Inflammatory macrophage (primary cell): ENCODE results near the gene PKD1L1.
"Not testable (repeated sequence)": the region's sequence is repeated elsewhere in the genome, so short reads cannot be mapped to it uniquely, and the experiment has no call there.

Experiments used
- DNase-seq, 2 donors: peaks; one replicate each; pipeline ENCODE4 v3.0.0-alpha.2; 2020 to 2022

PKD1L1 gene

DNA sequence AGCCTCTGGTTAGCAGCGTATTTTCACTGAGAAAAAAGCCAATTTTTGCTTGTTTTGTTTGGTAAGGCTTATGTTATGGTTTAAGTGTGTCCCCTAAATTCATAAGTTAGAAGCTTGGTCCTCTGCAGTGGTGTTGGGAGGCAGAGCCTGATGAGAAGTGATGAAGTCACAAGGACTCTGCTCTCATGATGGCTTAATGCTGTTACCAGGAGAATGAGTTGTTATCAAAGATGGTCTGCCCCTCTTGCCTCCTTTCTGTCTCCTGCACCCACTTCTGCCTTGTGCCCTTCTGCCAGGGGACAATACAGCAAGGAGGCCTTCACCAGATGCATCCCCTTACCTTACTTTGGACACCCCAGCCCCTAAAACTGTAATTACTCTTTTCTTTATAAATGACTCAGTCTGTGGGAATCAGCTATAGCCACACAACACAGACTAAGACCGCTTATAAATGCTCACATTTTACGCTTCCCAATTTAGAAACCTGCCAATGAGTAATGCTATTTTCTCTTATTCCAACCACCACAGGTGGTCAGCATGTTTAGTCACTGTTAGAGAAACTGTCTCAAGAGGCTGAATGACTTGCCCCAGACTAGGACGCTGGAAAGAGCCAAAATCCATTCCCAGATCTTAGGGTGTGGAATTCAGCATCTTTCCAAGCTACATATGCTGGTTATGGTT lies 6.1 kb upstream of the PKD1L1 start:
- no peak for DNase-seq

DNA sequence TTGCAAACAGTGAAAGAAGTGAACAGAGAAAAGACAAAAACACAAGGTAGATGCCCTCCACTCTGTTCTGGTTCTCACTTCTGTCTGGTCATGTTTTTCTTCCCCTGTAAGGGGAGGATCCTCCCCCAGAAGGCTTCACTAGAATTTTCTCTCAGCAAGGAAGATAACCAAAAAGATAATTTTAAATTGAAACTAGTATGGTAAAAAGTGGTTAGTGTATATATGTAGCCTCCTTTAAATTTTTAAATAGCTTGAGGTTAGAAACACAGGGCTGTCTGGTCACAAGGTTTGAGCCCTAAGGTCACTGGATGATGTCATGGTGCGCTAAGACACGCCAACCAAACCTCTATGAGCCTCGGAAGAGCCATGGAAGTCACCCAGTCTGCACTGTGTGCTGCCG lies 5.6 kb upstream of the PKD1L1 start:
- no peak for DNase-seq

DNA sequence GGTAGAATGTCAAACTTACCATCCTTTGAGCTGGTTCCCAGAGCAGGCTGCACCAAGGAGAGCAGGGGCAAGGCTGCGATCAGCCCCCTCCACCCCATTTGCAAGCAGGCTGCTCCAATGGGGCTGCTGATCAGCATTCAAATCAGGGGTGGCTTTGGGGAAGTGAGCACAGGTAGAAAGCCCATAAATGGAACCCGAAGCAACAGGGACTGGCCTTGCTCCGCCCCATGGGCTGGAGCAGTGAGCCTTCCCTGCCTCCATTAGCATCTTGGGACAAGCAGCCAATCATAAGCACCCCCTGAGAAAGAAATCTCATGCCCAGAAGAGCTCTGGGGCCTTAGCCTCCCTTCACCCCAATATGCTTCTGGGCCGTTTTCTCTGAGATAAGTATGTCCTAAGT lies 4.0 kb upstream of the PKD1L1 start:
- no peak for DNase-seq

DNA sequence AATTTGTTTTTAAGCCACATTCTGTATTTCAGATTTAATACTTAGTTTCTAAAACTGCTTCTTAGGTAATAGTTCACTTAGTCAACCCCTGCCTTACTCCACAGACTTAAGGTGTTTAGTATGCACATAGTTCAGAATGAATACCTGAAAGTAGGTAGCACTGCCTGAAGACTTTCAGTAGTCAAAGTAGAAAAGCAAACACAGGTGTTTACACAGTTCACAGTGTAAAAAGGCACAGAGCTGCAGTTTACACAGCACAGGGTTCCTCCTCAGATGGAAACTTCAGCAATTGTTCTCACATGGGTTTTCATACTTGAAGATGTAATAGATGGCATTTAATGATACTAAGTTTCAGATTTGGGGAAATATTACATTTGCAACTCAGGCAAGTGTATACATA lies 3.1 kb upstream of the PKD1L1 start:
- DNase-seq, result no peak

- DNase-seq, result no peak
Observed at GRCh38 chr7:47950714-47951113, 2.4 kb upstream of the PKD1L1 start.

GRCh38 chr7:47949703-47950102 lies 1.4 kb upstream of the PKD1L1 start:
- no peak for DNase-seq

DNA sequence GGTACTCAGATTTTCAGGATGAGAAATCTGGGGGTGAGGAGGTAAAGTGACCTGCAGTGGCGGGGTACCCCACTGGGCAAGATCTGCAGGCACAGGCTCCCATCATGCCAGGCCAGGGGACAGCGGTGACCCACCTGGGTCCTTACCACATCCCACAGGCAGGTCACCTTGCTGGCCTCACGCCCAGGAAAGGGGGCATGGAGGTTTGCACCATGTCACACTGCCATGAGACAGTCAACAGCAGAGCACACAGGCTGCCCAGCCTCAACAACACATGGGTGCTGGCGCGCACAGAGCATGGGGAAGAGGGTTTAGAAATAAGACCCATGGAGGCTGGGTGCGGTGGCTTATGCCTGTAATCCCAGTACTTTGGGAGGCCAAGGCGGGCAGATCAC lies 914 bp downstream of the PKD1L1 start:
- DNase-seq, result no peak

GRCh38 chr7:47946581-47947354 lies 1.5 kb downstream of the PKD1L1 start:
- no peak for DNase-seq

GRCh38 chr7:47945261-47946015 lies 2.8 kb downstream of the PKD1L1 start:
- peak; percentile 79 to 82 for DNase-seq

DNA sequence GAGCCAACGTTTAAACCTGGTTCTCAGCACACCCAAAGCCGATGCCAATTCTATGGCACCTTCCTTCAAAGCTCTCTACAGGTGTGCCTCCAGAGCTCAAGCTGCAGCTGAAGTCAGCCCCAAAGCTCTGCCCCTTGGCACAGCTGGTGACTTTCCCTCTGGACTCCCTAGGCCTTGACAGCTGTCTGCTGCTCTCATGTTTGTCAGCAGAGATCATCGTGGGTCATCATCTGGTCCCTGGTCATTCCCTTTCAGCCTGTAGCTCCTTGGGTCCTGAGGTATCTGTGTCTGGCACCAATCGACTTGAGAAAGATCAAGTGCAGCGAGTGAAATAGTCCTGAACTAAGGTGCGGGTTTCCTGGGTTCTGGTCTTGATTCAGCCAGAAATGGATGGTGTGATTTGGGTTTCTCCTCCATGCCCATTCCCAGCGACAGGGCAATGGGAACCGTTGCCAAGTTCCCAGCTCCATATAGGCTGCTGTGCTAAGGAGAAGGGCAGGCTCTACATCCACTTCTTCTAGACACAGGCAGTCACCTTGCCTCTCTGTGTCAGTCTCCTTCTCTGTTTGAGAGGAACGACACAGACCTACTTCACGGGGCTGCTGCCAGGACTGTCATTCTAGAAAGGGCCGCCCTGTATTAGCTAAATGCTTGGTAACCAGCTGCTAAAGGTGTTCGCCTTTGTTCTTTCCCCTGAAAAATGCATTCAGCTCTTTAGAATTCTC lies 3.6 kb downstream of the PKD1L1 start:
- DNase-seq, result no peak

DNA sequence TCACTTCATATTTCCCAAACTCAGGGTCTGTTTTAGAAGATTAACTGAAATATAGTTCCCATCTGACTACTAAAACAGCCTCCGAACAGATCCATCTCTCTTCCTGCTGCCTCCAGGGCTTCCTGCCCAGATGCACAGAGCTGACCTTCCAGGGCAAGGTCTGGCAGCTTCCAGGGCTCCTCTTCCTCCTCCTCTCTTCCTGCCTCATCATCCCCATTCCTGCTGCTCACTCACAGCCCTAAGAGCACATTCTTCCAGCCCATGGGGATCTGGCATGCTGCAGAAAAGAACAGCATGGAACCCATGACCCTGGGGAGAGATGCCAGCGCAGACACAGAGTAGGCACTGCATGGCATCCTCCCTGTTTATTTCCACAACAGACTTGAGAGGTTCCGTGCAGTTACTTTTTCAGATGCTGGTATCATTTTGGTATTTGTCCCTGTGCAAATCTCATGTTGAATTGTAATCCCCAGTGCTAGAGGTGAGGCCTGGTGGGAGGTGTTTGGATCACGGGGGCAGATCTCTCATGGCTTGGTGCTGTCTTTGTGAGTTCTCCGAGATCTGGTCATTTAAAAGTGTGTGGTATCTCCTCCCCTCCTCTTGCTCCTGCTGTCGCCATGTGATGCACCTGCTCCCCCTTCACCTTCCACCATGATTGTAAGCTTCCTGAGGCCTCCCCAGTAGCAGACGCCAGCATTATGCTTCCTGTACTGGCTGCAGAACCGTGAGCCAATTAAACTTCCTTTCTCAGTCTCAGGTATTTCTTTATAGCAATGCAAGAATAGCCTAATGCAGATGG lies 4.4 kb downstream of the PKD1L1 start:
- no peak for DNase-seq

DNA sequence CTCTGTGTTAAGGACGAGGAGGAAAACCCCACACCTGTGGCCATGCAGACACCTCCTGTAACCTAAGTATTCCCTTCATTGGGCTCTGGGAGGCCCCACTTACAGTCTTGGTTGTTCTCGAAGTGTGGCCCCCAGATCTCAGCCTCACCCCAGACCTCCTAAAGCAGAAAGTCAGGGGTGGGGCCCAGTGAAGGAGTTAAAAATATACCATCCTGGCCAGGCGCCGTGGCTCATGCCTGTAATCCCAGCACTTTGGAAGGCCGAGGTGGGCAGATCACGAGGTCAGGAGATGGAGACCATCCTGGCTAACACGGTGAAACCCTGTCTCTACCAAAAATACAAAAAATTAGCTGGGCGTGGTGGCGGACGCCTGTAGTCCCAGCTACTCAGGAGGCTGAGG lies 5.6 kb downstream of the PKD1L1 start:
- not testable (repeated sequence) for DNase-seq

- DNase-seq, result peak; percentile 72 to 79
Observed at GRCh38 chr7:47942132-47942531, 6.1 kb downstream of the PKD1L1 start.

DNA sequence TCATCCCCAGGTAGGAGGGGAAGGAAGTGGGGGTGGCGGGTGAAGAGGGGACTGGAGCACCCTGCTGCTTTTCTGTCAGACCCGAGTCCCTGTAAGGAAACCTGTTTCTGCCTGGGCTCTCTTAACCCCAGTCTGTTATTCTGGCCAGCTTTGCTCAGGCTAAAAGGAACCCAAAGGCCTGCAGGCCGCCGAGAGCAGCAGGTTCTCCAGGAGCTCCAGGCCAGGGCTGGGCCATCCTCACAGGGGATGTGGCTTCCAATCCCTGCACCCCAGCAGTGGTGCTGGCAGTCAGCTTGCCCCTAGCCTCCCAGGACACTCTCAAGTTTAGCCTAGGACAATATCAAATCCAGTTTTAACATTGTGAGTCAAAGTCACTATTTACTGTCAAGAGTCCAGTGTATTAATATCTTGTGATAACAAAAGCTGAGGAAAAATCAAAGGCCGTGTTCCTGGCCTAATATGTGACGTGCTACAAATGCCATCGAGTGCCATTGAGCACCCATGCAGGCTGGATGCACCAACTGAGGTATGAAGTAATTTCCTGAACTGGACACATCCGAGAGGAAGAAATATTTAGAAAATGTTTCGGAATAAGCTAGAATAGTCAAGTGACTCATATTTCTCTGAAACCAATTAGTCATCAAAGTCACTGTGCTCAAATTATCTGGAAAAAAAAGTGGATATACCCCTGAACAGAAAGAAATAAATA lies 7.0 kb downstream of the PKD1L1 start:
- DNase-seq, result peak; percentile 96 to 97

DNA sequence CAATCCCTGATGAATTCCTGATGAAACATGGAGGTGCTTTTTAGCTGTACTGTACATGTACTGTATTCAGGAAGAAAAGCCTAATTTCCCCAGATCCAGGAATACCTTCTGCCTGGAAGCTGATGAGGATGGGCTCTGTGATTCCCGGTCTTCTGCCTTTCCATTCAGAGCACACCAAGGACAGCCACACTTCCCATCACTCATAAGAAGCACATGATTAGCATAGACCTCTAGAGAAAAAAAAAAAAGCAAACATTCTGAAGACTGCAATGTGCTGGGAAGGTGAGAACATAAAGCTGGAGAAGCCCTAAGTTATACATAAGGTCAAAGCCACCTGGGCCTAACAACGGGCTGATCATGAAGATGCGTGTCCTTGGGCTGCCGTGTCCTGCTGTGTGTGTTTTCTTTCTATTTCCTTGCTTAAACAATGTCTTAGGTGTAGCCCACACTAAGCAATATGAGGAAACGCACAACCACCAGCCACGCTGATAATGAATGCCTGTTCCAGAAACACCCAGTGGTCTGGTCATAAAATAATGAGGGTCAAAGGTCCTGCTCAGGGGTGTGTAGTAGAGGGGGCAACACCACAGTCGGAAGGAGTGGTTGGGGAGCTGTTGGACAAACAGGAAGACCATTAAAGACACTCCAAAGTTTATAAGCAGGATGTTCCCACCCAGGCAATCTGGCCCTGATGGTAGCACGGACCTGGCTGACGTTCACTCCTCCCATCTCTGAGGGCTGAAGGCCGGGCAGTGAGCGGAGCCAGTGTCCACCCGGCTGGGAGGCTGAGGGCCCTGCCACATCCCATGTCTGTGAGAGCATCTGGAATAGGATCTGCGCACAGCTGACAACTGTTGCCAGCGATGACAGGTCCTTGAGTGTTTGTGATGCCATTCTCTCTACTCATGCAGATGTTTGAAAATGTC lies 7.9 kb downstream of the PKD1L1 start:
- no peak for DNase-seq

DNA sequence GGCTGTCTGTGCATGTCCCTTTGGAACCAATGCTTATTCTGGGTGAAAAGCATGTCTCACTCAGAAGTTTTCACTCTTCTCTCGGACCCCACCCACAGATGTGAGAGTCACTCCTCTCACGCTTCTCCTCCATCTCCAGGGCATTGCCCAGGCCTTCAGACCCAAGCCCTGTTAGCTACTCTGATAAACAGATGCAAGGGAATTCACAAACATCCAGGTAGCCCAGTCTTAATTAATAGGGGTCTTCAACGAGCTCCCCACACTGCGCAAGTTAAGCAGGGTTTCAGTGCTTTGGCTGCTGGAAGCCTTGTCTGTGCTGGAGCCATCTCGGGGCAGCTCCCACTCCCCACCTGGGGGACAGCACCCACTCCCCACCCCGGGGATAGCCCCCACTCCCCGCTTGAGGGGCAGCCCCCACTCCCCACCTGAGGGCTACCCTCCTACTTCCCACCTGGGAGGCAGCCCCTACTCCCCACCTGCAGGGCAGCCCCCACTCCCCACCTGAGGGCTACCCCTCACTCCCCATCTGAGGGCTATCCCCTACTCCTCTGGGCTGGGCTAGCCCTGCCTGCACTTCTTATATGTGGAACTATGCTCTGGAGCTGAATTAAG lies 8.7 kb downstream of the PKD1L1 start:
- no peak for DNase-seq

DNA sequence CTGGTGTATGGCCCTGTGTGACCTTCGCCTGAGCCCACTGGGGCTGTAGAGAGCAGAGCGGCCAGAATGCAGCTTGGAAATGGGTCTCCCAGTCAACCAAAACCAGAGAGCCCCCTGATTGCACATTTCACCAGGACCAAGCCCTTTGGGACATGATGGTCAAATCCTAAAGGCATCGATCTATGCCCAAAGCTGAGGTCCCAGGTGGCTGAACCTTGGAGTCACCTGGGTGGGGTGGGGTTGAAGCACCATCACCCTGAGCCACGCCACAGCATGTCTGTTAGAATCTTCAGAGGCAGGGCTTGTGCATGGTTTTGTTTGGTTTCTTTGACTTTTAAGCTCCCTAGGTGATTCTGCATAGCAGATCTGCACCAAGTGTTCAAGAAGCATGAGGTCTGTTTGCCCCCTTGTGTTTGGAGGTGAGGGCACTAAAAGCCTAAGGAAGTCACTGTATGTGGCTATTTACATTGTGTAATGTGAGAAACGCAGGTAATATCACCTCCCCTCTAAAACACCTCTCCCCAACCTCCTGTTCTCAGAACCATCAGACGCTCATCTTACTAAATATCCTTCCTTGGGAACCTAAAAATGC lies 9.6 kb downstream of the PKD1L1 start:
- no peak for DNase-seq

DNA sequence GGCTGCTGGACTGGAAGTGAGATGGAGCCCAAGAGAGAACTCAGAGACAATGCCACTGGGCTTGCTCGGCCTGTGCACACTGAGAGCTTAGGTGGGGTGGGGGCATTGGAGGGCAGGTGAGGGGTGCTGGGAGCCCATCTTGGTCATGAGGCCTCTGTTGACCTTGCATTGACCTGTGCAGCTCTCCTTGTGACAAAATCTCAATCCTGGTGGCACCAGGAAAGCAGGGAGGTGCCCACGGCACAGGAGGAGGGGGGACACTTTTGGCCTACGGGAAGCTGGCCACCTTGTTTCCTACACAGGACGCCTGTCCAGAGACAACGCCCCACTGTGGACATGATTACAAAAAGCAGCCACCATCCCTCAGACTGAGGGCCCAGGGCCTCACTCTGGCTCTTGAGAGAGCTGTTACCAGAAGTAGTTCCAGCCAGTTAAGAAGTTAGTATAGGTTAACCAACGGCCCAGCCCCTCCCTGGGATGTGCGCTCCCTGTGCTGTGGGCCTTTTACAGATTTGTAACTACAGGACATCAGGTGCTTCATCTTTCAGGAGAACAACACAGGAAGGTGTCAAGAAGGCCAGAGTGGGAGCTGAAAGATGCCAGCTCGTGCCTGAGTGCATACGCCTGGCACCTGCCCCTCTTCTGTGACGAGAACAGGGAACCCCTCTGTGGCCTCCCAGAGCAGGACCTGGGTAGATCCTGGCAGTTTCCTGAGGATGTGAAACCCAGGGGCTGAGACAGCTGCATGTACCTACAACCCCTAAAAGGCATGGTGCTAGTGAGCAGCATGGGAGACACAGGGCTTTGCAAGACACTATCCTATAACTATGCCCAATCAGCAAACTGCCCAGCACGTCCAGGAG lies 10.3 kb downstream of the PKD1L1 start:
- no peak for DNase-seq
